HG03558 (cell line): Measurements from ENCODE around the gene ZDHHC23.
A peak's percentile ranks its signal among the peaks of the same experiment; 100 is the strongest.

Experiments used
- ATAC-seq: cut with Tn5 transposase; IDR thresholded peaks from one replicate; pipeline ENCODE4 v1.9.1; 2021; ENCODE audit warnings: moderate number of reproducible peaks; ENCODE audit not compliant: unreplicated experiment; ENCODE audit errors: extremely low read depth

The ZDHHC23 gene

GRCh38 chr3:113983544-113983943, 35.7 kb downstream of the ZDHHC23 start:
- no peak for ATAC-seq

DNA sequence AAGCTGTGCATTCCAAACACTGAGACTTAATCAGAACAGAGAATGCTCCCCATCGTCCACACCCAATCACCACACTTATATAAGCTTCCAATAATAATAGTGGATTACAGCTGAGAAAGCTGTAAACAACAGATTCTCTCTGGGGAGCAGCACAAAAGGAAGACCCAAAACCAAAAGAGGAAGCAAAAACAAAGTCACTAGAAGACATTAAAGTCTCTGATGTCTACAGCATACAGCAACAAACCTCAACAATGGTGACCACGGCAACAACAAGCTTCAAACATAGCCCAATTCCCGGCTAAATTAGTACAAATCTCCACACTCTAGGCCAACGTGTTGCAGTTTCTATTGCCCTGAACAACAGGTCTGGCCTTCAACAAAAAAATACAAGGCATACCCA, 37.7 kb downstream of the ZDHHC23 start:
- ATAC-seq: no peak

DNA sequence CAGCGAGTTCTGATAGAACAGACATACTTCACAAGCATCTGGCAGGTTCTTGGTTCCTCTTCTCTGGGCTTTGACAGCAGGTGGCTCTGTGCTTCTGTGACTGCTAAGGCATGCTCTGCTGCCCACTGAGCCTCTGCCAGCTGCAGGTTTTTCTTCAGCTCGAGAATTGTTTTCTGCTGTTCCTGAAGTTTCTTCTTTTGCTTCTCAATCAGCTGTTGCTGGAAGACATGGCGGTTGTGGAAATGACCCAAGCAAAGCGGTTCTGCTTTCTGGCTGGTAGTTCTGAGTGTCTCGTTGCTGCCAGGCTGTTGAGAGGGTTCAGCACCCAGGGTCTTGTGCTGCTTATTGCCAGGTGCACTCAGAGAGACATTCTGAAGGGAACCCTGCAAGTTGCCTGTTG, 57.7 kb downstream of the ZDHHC23 start:
- peak; percentile 96 for ATAC-seq

DNA sequence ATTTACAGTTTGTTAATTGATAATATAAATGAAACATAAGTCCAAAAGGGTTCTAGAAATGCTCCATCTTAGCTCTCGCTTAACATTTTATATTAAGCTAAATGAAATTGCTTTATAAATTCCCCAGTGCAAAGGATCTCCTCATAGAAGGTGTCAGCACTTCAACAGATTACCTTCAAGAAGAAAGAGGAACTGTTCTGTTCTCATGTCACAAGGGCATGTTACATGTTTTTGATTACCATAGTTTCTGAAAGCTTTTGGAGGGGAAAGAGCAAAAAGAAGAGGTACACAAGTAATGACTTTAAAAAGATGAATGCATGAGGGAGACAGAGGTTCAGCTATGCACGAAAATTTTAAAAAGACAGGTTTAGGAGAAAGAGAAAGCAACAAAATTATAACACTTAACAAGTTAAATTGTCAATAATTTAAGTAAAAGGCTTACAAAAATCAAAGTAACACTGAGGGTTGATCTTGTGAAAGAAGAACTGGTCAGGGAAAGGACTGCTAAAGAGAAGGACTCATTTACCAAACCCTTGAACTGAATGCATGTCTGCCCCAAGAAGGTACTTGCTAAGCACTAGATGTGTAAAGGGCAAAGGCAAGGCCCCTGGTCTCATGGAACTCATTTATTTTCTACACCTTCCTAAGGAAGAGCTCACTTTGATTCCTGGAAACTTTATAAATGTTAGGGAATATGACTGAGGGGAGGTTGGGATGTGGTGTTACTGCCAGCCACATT, 63.4 kb downstream of the ZDHHC23 start:
- no peak for ATAC-seq
